NCI-H82 treated with DMSO at 0.1 percent for 48 hours (cell line): ENCODE data around the gene CHN2.

ENCODE experiments used
- DNase-seq: peaks from one replicate; lab custom pipeline; 2025; ENCODE audit not compliant: unreplicated experiment; lab: John Stamatoyannopoulos, UW

CHN2 gene

DNA sequence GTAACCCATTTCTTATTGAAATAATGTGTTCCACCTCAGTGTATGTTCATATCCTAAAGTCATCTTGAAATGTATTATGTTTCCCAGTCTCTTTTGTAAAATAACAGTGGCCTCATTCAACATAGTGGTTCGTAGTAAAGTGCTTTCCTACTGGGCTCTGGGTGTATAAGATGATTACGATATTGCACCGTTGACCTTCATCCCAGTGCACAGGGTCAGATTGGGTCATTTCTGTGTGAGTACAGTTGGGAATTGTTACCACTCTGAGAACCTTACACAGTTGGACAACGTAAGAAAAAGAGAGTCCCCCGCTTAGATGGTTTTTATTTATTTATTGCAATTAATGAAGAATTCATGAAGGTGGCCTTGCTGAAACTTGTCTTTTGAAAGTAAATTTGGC, 135.6 kb downstream of the CHN2 start:
- DNase-seq: no peak

- no peak for DNase-seq
Observed at GRCh38 chr7:29331163-29331562, 136.6 kb downstream of the CHN2 start.

DNA sequence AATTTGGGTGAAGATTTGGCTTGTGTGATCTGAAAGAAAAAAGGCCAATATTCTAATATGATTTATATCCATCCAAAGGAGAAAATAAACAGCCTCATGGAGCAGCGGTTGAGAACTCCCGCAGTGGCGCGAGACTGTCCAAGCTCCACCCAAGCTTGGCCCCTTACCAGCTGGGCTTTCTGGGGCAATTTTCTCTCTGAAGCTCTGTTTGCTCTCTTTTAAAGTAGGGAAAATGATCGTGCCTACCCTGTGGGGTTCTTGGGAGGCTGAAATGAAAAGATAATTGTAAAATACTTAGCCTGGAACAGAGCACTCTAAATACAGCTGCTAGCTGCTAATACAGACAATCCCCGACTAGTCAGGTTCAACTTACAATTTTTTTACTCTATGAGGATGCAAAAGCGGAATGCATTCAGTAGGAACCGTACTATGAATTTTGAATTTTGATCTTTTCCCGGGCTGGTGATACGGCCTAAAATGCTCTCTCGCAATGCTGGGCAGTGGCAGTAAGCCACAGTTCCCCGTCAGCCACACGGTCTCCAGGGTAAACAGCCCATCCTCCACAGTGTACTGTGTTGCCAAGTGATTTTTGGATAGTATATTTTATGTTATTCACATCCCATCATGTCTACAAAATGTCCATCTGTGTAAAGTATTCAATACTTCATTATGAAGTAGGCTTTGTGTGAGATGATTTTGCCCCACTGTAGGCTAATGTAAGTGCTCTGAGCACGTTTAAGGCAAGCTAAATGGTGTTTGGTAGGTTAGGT, 137.7 kb downstream of the CHN2 start:
- DNase-seq: no peak

DNA sequence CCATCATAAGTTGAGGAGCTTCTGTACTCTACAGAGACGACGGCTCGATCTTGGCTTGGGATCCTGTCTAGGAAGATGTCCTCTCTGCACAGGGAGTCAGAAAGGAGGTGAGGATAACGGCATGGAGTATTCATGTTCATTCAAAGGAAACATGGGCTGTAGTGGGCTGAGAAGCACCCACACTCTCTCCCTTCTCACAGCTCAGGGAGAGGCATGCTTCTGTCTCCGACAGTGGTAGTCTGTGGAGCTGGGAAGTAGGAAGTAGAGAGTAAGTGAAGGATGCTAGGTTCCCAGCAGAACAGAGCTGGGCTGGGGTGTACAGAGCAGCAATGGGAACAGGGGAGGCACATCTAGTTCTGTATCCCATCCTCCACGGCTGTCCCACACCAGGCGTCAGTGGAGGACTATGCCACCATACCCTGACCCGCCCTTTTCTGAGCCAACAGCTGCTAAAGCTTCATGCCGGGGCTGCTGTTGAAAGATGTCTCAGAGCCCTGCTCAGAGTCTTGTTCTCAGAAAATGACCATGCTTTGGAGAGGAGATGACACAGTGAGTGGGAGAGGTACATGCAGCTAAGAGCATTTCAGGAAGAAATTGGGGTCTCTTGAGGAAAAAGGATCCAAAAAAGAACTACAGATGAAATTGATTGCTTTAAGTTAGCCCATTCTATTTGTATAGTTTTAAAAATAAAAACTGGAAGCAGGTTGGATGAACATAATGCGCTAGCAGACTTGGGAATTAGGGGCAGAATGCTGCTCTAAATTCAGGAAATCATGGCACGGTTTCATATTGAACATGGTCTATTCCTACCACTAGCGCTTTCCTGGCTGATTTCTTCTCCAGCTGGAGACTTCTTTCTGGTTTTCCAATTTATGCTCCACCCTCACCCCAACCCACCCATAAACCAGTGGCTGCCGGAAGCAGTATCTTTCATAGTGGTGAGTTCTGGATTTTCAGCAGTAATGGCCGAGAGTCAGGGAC, 138.6 kb downstream of the CHN2 start:
- DNase-seq: no peak

DNA sequence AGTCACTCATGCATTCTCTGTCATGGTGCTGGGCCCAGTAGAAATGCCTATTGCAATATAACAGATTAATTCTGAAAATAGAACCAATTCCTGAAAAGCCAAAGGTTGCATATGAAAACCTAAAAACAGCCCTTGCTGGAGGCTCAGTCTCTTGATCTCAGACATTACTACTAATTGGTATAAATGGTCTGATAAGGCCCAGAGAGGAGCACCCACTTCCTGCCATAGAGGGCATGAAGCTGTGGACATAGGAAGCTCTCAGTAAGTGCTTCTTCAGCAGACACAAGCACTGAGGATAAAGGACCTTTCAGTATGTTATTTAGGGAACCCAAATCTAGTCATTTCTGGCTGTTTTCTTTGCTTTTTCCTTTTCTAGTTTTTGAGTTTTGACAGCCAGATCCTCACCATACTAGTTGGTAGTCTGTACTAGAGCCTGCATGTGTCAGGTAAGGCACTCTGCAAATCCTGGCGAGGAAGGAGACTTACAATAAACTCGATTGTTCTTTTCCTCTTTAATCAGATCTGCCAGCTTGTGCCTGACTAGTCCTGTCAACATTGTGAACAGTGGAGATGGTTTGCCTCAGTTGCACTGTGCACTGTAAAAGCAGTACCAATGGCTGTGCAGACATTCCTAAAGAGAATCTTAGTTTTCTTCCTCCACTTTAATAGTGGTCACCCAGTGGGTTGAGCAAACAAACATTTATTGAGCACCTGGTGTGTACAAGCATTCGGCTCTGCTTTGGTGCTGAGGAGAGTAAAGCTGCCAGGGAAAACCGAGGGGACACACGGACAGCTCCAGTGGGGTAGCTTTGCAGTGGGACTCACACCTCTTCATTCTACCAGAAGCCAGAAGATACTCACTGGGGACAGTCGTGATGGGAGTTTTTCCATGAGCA, 140.9 kb downstream of the CHN2 start:
- DNase-seq: no peak

GRCh38 chr7:29337546-29338116, 143.1 kb downstream of the CHN2 start:
- no peak for DNase-seq

DNA sequence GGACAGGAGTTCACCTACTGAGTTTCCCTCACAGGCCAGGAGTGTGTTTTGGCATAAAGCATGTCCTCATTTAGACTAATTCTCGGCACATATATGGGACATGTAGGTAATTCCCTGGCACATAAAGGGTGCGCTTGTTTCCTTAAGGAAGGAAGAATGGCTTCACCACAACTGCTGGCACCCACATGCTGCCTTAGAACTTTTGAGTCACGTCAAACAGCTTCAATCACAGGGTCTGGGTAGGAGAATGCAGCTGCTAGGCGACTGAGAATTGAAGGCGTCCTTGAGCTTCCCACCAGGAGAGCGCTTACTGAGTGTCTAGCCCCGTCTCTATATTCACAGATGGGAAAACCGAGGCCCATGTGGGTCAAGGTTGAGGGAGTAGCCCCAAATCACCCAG, 146.1 kb downstream of the CHN2 start:
- DNase-seq: no peak

- DNase-seq: no peak
Observed at GRCh38 chr7:29341156-29341555, 146.6 kb downstream of the CHN2 start.

DNA sequence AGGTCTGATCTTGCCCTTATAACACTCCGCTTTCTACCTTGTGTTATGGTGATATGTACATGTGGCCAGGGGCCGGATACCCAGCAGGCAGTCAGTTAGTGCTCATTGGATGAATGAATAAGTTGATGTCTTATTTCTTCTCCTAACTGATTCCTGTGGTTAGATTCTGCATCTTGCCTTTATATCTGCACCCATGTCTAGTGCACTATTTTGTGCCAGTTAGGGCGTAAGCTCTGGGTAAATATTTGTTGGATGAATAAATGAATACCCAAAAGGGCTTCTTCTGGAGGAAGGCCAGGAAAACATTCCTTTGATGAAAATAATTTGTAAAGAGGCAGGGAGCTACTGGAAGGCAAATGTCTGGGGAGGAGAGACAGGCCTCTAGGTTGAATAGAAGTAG, 148.2 kb downstream of the CHN2 start:
- no peak for DNase-seq

- DNase-seq: no peak
Observed at GRCh38 chr7:29343399-29343798, 148.8 kb downstream of the CHN2 start.

GRCh38 chr7:29344334-29344978, 149.9 kb downstream of the CHN2 start:
- no peak for DNase-seq

GRCh38 chr7:29345590-29345989, 151.0 kb downstream of the CHN2 start:
- peak; percentile 11 for DNase-seq

- DNase-seq: no peak
Observed at GRCh38 chr7:29346231-29346978, 151.8 kb downstream of the CHN2 start.

DNA sequence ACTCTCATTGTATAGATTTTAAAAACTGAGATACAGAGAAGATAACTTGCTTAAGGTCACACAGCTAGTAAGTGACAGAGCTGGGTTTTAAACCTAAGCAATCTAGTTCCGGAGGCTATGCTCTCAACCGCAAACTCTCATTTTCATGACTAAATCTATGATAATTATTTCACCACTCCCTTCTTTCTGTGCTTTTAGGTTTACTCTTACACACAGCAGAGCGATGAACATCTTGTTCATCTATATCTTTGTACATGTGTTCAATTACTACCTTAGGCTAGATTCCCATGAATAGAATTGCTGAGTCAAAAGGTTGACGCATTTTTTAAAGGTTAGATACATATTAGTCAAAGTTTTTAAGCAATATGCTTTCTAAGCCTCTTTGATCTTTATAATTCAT, 154.8 kb downstream of the CHN2 start:
- no peak for DNase-seq

GRCh38 chr7:29350351-29350750, 155.8 kb downstream of the CHN2 start:
- no peak for DNase-seq

DNA sequence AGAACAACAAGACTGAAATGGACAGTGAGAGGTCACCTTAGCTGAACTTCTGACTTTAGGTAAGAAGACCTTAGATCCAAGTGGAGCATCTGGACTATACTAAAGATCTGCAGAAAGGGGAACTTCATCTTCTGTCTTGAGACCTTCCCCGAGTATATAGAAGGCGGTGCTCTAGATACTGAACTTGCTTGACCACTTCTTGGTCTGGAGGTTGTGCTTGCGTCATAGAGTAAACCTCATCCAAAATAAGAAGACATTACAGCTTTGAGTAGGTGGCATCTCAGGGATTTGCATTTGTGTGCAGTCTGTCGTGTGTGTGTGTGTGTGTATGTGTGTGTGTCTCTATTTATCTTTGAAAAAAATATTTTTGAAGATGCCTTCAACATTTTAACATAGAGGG, 157.5 kb downstream of the CHN2 start:
- no peak for DNase-seq

- no peak for DNase-seq
Observed at GRCh38 chr7:29353810-29354209, 159.2 kb downstream of the CHN2 start.

DNA sequence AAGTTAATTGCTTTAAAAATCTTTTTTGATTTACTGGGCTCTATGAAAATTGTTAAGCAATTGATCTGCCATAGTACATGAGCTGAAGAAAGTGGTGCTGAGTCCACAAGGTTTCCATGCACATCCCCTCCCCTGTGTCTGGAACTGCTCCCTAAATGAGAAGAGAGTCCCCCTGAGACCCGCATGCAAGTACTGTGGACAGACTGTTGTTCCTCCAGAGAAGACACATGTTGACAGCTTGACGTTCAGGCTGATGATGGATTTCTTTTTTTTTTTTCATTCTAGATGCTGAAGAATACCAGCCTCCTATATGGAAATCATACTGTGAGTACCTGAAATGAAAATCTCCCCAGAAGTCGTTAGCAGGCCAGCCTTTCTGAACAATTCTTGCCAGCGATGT, 159.8 kb downstream of the CHN2 start:
- DNase-seq: no peak

DNA sequence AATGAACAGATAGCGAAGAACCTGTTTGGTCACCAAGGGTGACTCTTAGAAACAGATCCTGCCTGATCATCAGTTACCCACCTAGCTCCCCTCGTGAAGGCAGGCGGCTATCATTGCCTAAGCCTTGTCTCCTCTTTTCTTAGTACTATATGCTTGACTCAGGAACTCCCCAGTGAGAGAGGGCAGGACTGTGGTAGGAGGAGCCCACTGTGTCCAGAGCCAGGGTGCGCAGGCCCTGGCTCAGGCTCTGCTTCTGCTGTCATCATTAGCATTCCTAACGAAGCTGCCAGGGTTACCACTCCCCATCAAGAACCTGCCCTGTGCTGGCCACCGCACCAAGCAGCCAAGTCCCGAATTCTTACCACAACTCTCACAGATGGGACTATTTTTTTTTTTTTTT, 160.8 kb downstream of the CHN2 start:
- DNase-seq: no peak

DNA sequence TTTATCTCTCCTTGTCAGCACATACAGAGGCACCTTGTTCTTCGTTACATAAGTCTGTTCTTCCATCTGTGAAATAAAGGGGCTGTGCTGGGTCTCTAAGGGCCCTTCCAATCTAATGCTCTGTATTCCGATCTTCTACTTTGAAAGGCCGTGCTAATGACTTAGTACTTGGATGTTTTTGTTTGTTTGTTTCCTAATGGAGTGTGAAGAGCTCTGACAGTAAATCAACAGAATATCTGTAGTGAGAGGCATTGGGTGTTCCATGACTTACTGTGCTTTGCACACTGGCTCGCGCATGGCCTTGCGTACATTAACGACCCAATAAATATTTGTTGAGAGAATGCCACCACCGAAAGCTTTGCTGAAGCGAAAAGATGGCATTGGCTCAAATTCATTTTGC, 162.1 kb downstream of the CHN2 start:
- DNase-seq: no peak
